LNCAP (cell line): ENCODE measurements around the gene FTO.

Source experiments
- CTCF ChIP-seq: fragments of 450-650 bp; IDR thresholded peaks from 2 replicates; pipeline ENCODE4 v1.5.1; 2017; ENCODE audit warnings: mild to moderate bottlenecking

Gene FTO

GRCh38 chr16:53848950-53849349, 145.0 kb downstream of the FTO start:
- TF ChIP-seq CTCF: no peak

- TF ChIP-seq CTCF: no peak
These were observed 145.6 kb downstream of the FTO start for GRCh38 chr16:53849585-53849984.

- no peak for TF ChIP-seq CTCF
These were observed 146.0 kb downstream of the FTO start for GRCh38 chr16:53849994-53850393.

GRCh38 chr16:53852678-53853077, 148.7 kb downstream of the FTO start:
- TF ChIP-seq CTCF: no peak

GRCh38 chr16:53855056-53855455, 151.1 kb downstream of the FTO start:
- no peak for TF ChIP-seq CTCF

- no peak for TF ChIP-seq CTCF
These were observed 151.6 kb downstream of the FTO start for GRCh38 chr16:53855511-53855910.

- no peak for TF ChIP-seq CTCF
These were observed 156.1 kb downstream of the FTO start for GRCh38 chr16:53859995-53860540.

GRCh38 chr16:53863861-53864260, 159.9 kb downstream of the FTO start:
- TF ChIP-seq CTCF: no peak
